K562 (cell line): ENCODE results near the gene PUSL1.

Experiments
- PATZ1 ChIP-seq: fragments of 250-450 bp; sonication (Bioruptor Pico); IDR thresholded peaks from 2 replicates; pipeline ENCODE4 v1.5.0; 2020; ENCODE audit warnings: mild to moderate bottlenecking, borderline replicate concordance
- TBL1XR1 ChIP-seq, 2 experiments: IDR thresholded peaks; 2 replicates each; pipeline ENCODE4 v1.6.1; 2012; ENCODE audit warnings: improper control_type of control experiment in 2 of 2, low read length in 2 of 2, mild to moderate bottlenecking in 1 of 2
- ZNF444 ChIP-seq: fragments of 250-450 bp; sonication (Bioruptor Pico); IDR thresholded peaks from 2 replicates; pipeline ENCODE4 v1.4.0; 2020; ENCODE audit warnings: mild to moderate bottlenecking, moderate library complexity
- TF ChIP-seq, protein P1 (sequence below), 3 experiments: IDR thresholded peaks in 2 of 3; conservative IDR thresholded peaks in 1 of 3; 2 replicates each; pipeline ENCODE4 v1.5.1; 2011 to 2012; ENCODE audit warnings: low read length in 3 of 3, mild to moderate bottlenecking in 3 of 3, control low read depth in 2 of 3, improper control_type of control experiment in 1 of 3, inconsistent platforms in 1 of 3, low read depth in 1 of 3, mixed read lengths in 1 of 3, moderate library complexity in 1 of 3; ENCODE audit not compliant: insufficient read depth in 2 of 3
- TF ChIP-seq, protein P2 (sequence below): fragments of 450-650 bp; IDR thresholded peaks from 2 replicates; pipeline ENCODE4 v1.6.1; 2016

- TF ChIP-seq, protein P1, sequence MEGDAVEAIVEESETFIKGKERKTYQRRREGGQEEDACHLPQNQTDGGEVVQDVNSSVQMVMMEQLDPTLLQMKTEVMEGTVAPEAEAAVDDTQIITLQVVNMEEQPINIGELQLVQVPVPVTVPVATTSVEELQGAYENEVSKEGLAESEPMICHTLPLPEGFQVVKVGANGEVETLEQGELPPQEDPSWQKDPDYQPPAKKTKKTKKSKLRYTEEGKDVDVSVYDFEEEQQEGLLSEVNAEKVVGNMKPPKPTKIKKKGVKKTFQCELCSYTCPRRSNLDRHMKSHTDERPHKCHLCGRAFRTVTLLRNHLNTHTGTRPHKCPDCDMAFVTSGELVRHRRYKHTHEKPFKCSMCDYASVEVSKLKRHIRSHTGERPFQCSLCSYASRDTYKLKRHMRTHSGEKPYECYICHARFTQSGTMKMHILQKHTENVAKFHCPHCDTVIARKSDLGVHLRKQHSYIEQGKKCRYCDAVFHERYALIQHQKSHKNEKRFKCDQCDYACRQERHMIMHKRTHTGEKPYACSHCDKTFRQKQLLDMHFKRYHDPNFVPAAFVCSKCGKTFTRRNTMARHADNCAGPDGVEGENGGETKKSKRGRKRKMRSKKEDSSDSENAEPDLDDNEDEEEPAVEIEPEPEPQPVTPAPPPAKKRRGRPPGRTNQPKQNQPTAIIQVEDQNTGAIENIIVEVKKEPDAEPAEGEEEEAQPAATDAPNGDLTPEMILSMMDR (IDR thresholded peaks at IDR 0.05 in 2 of 3, conservative IDR thresholded peaks at IDR 0.05 in 1 of 3; ENCODE audit: insufficient read depth in 2 of 3, low read depth in 1 of 3, low read length in 3 of 3): no peak
- TF ChIP-seq TBL1XR1 (IDR thresholded peaks at IDR 0.05; ENCODE audit: low read length in 2 of 2): no peak
- TF ChIP-seq ZNF444: no peak
- no peak for TF ChIP-seq PATZ1 (CRISPR knock-in tag)
- TF ChIP-seq, protein P2, sequence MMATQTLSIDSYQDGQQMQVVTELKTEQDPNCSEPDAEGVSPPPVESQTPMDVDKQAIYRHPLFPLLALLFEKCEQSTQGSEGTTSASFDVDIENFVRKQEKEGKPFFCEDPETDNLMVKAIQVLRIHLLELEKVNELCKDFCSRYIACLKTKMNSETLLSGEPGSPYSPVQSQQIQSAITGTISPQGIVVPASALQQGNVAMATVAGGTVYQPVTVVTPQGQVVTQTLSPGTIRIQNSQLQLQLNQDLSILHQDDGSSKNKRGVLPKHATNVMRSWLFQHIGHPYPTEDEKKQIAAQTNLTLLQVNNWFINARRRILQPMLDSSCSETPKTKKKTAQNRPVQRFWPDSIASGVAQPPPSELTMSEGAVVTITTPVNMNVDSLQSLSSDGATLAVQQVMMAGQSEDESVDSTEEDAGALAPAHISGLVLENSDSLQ: no peak
Observed at GRCh38 chr1:1295154-1295923, 13.1 kb upstream of the PUSL1 start.
